ENCODE results near the gene CCDC150.

Gene CCDC150

DNA sequence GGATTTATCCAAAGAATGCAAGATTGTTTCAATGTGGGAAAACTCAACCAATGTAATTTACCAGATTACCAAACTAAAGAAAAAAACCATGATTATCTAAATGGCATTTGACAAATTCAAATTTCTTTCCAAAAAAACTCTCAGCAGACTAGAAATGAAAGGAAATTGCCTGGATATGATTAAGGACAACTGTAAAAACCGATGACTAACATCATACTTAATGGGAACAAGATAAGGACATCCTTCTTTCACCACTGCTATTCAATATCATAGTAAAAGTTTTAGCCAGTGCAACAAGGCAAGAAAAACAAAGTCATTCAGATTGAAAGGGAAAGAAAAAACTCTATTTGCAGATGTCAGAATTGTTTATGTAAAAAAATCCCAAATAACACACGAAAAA, 4.4 kb upstream of the CCDC150 start:
- DNase-seq (ENCODE audit: extremely low read depth, low read depth) = no peak
- TF ChIP-seq, protein P1, sequence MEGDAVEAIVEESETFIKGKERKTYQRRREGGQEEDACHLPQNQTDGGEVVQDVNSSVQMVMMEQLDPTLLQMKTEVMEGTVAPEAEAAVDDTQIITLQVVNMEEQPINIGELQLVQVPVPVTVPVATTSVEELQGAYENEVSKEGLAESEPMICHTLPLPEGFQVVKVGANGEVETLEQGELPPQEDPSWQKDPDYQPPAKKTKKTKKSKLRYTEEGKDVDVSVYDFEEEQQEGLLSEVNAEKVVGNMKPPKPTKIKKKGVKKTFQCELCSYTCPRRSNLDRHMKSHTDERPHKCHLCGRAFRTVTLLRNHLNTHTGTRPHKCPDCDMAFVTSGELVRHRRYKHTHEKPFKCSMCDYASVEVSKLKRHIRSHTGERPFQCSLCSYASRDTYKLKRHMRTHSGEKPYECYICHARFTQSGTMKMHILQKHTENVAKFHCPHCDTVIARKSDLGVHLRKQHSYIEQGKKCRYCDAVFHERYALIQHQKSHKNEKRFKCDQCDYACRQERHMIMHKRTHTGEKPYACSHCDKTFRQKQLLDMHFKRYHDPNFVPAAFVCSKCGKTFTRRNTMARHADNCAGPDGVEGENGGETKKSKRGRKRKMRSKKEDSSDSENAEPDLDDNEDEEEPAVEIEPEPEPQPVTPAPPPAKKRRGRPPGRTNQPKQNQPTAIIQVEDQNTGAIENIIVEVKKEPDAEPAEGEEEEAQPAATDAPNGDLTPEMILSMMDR (IDR thresholded peaks at IDR 0.05; ENCODE audit: low read depth, low read length) = no peak

DNA sequence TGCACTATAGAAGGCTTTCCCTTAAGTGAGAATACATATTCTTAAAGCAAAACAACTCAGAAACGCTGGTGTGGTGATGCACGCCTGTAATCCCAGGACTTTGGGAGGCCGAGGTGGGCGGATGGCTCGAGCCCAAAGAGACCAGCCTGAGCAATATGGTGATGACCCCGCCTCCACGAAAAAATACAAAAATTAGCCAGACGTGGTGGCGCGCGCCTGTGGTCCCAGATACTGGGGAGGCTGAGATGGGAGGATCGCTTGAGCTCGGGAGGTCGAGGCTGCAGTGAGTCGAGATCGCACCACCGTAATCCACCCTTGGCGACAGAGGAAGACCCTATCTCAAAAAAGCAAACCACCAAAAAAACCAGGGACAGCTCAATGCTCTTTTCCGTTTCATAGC, 750 bp upstream of the CCDC150 start:
- TF ChIP-seq, protein P1 (IDR thresholded peaks at IDR 0.05; ENCODE audit: low read depth, low read length) = no peak
- DNase-seq (ENCODE audit: extremely low read depth, low read depth) = no peak

DNA sequence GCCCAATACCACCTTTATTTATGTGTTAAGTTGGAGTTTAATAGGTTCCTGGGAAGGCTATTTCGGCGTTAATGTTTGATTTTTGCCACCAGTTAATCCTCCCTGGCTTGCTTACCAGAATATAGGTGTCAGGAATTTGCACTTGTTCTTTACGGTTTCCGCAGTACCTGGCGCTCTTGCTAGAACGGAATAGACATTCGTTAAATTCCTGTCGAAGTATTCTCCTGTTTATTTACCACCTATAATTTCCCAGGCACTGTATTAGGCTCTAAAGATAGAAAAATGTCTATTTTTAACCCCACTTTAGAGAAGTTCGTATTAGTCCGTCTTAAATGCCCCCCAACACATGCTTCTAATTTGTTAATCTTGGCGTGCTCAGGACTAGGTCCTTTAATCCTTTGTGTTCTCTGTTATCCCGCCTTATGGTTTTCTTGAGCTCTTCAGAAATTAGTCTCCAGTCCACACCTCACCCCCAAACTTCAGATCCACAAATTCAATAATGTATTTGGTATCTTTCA, 575 bp downstream of the CCDC150 start:
- TF ChIP-seq, protein P1 (IDR thresholded peaks at IDR 0.05; ENCODE audit: low read depth, low read length) = no peak
- no peak for DNase-seq (ENCODE audit: extremely low read depth, low read depth)

DNA sequence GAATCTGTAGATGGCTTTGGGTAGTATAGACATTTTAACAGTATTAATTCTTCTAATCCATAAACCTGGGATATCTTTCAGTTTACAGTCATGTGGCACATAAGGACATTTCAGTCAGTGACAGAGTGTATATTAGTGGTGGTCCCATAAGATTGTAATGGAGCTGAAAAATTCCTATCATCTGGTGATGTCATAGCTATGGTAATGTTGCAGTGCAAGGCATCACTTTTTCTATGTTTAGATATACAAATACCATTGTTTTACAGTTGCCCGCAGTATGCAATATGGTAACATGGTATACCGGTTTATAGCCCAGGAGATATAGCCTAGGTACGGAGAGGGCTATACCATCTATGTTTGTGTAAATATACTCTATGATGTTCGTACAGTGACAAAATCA, 9.7 kb downstream of the CCDC150 start:
- no peak for DNase-seq (ENCODE audit: extremely low read depth, low read depth)
- TF ChIP-seq, protein P1 (IDR thresholded peaks at IDR 0.05; ENCODE audit: low read depth, low read length) = no peak

DNA sequence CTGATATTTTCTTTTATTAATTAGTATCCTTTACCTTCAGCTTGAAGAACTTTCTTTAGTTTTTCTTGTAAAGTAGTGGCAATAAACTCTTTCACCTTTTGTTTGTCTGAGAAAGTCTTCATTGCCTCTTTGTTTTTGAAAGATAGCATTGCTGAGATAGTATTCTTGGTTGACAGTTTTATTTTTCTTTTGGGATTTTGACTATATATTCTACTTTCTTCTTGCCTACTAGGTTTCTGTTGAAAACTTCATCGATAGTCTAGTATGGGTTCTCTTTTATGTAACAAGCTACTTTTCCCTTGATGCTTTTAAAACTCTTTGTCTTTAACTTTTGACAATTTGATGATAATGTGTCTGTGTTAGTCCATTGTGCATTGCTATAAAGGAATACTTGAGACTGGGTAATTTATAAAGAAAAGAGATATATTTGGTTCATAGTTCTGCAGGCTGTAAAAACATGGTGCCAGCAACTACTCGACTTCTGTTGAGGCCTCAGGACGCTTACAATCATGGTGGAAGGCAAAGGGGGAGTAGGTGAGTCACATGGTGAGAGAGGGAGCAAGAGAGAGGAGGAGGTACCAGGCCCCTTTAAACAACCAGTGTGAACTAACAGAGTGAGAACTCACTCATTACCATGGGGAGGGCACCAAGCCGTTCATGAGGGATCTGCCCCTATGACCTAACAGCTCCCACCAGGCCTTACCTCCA, 12.0 kb downstream of the CCDC150 start:
- no peak for DNase-seq (ENCODE audit: extremely low read depth, low read depth)
- TF ChIP-seq, protein P1 (IDR thresholded peaks at IDR 0.05; ENCODE audit: low read depth, low read length) = no peak

DNA sequence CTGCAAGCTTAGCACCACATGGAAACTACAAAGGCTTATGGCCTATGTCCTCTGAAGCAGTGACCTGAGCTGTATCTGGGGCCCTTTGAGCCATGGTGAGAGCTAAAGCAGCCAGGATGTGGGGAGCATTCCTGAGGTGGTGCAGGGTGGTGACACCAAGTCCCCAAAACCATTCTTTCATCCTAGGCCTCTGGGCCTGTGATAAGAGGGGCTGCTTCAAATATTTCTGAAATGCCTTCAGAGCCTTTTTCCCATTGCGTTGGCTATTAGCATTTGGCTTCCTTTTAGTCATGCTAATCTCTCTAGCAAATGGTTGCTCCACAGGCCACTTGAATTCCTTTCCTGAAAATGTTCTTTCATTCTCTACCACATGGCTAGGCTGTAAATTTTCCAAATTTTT, 13.4 kb downstream of the CCDC150 start:
- DNase-seq (ENCODE audit: extremely low read depth, low read depth) = no peak
- TF ChIP-seq, protein P1 (IDR thresholded peaks at IDR 0.05; ENCODE audit: low read depth, low read length) = no peak

DNA sequence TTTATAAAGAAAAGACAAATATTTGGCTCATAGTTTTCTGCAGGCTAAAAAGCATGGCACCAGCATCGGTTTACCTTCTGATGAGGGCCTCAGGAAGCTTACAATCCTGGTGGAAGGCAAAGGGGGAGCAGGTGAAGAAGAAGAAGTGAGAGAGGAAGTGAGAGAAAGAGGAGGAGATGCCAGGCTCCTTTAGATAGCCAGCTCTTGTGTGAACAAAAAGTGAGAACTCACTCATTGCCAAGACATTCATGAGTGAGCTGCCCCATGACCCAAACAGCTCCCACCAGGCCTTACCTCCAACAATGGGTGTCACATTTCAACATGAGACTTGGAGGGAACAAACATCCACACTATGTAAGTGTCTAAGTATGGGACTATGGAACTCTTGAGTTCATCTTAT, 14.3 kb downstream of the CCDC150 start:
- TF ChIP-seq, protein P1 (IDR thresholded peaks at IDR 0.05; ENCODE audit: low read depth, low read length) = no peak
- DNase-seq (ENCODE audit: extremely low read depth, low read depth) = no peak
